ENCODE data around the gene SMIM35.

The SMIM35 gene

DNA sequence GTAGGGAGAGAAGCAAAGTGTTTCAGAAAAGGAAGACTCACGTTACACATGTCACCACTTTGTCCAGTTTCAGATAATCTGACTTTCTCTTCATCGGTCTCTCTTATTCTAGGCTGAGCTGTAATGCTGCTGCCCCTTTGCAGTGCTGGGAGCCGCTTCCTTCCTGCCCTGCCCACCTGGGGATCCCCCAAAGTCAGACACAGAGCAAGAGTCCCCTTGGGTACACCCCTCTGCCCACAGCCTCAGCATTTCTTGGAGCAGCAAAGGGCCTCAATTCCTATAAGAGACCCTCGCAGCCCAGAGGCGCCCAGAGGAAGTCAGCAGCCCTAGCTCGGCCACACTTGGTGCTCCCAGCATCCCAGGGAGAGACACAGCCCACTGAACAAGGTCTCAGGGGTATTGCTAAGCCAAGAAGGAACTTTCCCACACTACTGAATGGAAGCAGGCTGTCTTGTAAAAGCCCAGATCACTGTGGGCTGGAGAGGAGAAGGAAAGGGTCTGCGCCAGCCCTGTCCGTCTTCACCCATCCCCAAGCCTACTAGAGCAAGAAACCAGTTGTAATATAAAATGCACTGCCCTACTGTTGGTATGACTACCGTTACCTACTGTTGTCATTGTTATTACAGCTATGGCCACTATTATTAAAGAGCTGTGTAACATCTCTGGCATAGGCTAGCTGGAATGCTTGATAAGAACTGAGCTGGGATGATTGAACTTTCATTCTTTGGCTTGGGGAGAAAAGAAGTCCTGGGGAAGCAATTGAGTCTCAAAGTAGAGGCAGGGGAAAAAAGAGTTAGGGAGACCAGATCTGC, 31.2 kb upstream of the SMIM35 start:
- no peak for DNase-seq
- TF ChIP-seq POLR2A (IDR thresholded peaks at IDR 0.05; ENCODE audit: low read length) (no peak), GATA1 (IDR thresholded peaks at IDR 0.05; ENCODE audit: low read depth, low read length) (no peak)

DNA sequence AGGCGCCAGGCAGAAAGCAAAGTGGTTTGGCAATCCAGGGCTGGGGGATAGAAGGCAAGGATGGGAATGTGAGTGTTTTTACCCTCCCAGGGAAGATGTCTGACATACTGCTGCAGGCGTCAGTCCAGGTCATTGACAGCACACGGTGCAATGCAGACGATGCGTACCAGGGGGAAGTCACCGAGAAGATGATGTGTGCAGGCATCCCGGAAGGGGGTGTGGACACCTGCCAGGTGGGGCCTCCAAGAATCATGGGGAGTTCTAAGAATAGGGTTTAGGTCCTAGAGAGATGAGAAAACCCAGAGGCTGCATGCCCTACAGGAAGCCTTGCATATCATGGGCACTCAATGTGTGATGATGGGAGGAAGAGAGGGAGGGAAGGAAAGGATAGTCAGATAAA, 28.3 kb upstream of the SMIM35 start:
- TF ChIP-seq GATA1 (IDR thresholded peaks at IDR 0.05; ENCODE audit: low read depth, low read length) (no peak), POLR2A (IDR thresholded peaks at IDR 0.05; ENCODE audit: low read length) (no peak)
- no peak for DNase-seq

DNA sequence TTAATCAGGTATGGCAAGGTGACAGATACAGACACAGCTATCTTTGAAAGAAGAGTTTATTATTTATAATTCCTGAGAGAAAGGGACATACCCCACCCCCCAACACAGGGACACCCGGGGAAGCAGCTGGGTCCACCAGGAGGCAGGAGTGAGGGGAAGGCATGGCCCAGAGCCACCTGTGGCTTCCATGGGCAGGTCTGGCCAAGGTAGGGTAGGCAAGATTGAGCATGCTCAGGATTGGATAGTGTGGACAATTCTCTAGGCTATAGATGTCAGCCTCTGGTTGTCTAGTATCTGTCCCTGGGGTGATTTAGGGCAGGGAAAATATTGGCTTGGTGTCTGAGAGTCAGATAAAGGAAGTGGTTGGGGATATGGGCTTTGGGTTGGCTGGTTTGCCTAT, 27.5 kb upstream of the SMIM35 start:
- TF ChIP-seq POLR2A (IDR thresholded peaks at IDR 0.05; ENCODE audit: low read length) (no peak), GATA1 (IDR thresholded peaks at IDR 0.05; ENCODE audit: low read depth, low read length) (no peak)
- DNase-seq: no peak

DNA sequence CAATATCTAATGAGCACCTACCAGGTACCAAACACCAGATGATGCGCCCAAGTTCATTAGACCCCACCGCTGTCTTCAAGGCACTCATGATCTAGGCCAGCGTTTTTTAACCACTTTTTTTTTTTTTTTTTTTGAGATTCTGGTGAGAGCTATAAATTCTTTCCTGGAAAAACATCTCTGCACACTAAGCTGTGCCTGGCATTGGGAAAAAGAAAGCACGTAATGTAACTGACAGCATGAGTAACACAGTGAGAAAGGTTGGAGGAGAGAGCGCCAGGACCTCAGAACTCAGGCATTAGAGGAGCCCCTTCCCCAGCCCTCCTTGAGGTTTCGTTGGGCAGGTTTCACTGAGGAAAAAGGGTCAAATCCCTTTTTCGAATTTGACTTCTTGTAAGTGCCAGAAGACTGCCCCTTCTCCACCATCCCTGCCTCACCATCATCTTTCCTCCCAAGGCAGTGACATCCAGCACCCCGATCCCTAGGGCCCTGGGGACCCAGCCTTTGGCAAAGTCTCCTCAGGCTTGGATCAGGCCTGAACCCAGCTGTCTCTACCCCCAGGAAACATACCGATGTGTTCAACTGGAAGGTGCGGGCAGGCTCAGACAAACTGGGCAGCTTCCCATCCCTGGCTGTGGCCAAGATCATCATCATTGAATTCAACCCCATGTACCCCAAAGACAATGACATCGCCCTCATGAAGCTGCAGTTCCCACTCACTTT, 26.1 kb upstream of the SMIM35 start:
- TF ChIP-seq GATA1 (IDR thresholded peaks at IDR 0.05; ENCODE audit: low read depth, low read length): no peak
- TF ChIP-seq POLR2A (IDR thresholded peaks at IDR 0.05; ENCODE audit: low read length): no peak
- no peak for DNase-seq

DNA sequence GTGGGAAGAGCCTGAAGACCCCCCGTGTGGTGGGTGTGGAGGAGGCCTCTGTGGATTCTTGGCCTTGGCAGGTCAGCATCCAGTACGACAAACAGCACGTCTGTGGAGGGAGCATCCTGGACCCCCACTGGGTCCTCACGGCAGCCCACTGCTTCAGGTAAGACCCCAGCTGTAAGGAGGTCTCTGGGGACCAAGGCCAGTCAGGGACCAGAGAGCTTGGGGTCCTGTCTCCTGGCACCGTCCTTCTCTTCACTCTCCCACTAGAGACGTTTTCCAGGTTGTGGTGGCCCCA, 24.9 kb upstream of the SMIM35 start:
- TF ChIP-seq GATA1 (IDR thresholded peaks at IDR 0.05; ENCODE audit: low read depth, low read length) (no peak), POLR2A (IDR thresholded peaks at IDR 0.05; ENCODE audit: low read length) (no peak)
- DNase-seq: no peak

DNA sequence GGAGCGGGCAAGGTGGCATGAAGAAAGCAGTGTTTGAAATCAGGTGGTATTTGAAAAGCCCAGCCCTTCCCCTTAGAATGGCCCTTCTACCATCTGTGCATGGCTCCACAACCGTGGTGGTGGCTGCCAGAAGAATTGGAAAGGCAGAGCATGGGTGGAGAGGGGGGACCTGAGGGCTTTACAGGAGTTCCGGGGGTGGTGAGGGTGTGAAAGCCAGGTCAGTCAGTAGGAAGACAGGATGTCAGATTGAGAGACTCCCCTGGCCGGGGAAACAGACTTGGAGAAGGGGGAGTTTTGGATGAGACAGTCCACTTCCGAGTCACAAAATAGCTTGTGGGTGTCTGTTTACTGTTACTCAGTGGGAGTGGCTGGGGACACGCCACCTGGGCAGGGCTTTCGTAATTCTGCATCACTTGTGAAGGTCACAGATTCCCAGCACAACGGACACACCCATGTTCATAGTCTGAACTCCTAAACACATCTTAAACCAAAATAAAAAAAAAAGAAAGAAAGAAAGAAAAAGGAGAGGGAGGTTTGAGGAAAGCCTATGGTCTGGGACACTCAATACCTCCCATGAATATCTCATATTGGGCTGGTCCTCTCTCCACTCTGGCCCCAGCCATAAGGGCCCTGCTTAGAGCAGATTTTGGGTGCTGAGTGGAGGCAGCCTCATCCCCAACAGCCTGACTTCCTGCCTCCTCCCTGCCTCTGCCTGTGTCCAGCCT, 24.4 kb upstream of the SMIM35 start:
- no peak for DNase-seq
- TF ChIP-seq POLR2A (IDR thresholded peaks at IDR 0.05; ENCODE audit: low read length) (no peak), GATA1 (IDR thresholded peaks at IDR 0.05; ENCODE audit: low read depth, low read length) (no peak)

DNA sequence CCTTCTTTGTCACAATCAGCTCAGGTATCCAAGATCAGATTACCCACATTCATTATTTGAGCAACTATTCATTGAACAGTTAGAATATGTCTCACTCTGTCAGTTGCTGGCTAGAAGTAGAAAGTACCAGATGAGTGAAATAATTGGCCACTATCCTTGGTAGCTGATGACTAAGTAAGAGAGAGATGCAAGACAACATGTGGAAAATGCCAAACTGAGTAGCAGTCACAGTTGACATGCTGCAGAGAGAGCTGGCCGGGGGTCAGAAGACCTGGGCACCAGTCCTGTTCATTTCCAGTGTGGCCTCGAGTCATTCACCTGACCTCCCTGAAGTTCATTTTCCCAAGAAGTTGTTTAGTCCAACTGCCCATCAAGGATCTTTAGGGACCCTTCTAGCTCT, 22.5 kb upstream of the SMIM35 start:
- no peak for TF ChIP-seq GATA1 (IDR thresholded peaks at IDR 0.05; ENCODE audit: low read depth, low read length)
- TF ChIP-seq POLR2A (IDR thresholded peaks at IDR 0.05; ENCODE audit: low read length): no peak
- no peak for DNase-seq

DNA sequence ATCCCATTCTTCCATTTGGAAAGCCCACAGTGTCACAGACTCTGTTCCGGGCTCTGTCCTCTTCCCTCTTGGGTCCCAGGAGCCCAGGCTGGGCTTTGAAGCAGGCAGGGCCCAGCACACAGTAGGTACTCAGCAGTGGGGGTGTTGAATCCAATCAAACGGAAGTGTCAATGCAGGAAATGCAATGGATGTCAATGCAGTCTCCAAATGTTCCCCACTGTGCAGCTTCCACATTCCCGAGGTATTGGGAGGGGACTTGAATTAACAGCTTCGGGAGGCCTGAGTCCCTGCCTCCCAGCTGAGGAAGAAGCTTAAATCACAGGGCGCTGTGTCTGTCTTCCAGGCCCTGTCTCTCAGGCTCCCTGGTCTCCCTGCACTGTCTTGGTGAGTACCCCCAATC, 21.8 kb upstream of the SMIM35 start:
- no peak for DNase-seq
- TF ChIP-seq POLR2A (IDR thresholded peaks at IDR 0.05; ENCODE audit: low read length): no peak
- no peak for TF ChIP-seq GATA1 (IDR thresholded peaks at IDR 0.05; ENCODE audit: low read depth, low read length)

DNA sequence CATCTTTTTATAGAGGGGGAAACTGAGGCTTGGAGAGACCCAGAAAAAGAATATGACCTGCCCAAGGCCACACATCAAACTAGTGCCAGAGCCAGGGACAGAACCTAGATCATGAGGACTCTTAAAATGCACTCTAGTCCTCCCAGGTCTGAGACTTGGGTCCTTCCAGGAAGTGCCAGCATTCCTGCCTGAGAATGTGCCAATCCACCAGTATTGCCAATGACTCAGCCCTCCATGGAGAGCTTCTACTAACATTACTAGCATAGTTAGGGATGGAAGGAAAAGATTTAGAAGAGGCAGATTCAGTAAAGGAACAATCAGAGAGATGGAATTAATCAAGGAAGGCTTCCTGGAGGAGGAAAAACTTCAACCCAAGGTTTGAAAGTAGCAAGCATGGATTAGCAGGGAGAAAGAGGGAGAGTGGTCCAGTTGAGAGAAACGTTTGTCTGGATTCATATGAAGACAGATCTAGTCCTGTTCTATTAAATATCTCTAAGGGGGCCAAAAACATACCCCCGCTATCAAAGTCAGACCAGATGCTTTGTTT, 20.1 kb upstream of the SMIM35 start:
- TF ChIP-seq GATA1 (IDR thresholded peaks at IDR 0.05; ENCODE audit: low read depth, low read length) (no peak), POLR2A (IDR thresholded peaks at IDR 0.05; ENCODE audit: low read length) (no peak)
- no peak for DNase-seq

DNA sequence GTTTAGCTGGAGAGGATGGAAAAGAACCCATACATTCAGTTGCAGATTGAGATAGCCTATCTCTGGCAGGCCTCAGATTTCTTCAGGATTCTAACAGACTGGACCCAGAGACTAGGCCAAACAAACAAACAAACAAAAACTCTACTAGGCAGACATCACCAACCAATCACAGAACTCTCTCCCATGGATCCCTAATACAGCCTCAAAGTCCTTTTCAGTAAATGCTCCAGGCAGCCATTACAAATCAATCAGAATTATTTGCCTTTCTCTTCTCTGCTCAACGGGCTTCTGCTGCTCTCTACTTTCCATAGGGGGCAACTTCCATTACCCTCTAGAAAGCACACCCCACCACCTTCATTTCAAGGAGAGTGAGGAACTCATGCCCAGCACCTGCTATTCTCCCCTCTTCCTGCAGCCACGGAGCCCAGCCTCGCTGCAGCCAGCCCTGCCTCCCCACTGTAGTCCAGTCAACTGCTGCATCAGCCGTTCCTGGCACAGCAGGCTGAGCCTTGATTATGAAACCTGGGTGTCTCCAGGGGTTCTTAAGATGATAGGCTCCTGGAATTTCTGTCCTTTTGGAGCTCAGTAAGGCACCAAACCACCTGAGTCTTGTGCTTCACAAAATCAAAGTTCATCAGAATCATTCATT, 19.0 kb upstream of the SMIM35 start:
- TF ChIP-seq GATA1 (IDR thresholded peaks at IDR 0.05; ENCODE audit: low read depth, low read length) (no peak), POLR2A (IDR thresholded peaks at IDR 0.05; ENCODE audit: low read length) (no peak)
- no peak for DNase-seq

DNA sequence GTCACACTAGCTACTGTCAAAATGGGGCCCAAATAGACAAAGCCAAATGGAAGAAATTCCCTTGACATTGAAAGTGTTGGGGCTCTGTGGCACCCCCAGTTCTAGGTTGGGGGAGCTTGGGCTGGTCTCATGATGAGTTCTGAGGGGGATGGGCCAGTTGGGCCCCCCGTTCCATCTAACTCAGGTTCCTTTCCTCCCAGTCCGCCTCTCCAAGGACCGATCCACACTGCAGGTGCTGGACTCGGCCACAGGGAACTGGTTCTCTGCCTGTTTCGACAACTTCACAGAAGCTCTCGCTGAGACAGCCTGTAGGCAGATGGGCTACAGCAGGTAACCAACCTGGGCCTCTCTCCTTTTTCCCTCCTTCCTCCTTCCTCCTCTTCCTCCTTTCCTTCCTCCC, 17.7 kb upstream of the SMIM35 start:
- no peak for TF ChIP-seq GATA1 (IDR thresholded peaks at IDR 0.05; ENCODE audit: low read depth, low read length)
- TF ChIP-seq POLR2A (IDR thresholded peaks at IDR 0.05; ENCODE audit: low read length): no peak
- DNase-seq: no peak

DNA sequence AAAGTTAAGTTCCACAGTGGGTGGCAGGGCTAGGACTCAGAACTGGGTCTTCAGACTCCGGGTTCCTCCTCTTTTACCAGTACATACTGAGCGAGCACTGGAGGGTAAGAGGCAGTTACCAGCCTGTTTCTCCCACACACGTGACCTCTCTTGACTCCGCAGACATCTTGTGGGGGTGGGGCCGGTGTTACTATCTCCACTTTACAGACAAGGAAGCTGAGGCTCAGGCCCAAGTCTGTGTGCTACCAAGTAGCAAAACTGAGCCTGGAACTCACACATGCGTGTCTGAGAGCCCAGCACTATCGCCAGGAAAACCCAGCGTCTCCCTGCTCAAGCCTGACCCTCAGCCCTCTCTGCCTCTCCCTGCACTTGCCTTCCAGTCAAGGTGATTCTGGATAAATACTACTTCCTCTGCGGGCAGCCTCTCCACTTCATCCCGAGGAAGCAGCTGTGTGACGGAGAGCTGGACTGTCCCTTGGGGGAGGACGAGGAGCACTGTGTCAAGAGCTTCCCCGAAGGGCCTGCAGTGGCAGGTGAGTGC, 16.0 kb upstream of the SMIM35 start:
- DNase-seq: peak; percentile 67 to 76
- TF ChIP-seq GATA1 (IDR thresholded peaks at IDR 0.05; ENCODE audit: low read depth, low read length) (no peak), POLR2A (IDR thresholded peaks at IDR 0.05; ENCODE audit: low read length) (peak; percentile 23)

DNA sequence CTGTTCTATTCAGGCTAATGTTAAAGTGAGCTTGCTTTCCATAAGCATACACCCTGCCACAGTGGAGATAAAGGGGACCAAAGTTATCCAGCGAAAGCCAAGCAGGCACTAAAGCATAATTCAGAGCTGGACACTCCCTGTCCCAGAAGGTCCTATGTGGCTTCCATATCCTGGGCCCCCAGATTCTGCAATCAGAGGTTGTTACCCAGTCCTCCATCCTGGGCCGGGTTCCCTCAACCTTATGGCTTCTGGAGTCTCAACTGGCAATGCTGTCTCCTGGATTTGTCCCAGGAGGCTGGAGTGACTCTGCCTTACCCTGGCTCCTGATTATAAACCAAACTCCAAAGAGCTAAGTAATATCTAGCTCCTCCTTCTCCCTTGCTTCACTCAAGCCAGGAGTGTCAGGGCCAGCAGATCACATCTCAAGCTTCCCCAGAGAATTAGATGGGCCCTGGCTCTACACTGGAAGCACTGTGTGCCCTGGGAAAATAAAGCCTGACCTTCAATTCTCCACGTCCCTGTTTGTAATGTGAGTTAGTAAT, 14.0 kb upstream of the SMIM35 start:
- DNase-seq: no peak
- TF ChIP-seq POLR2A (IDR thresholded peaks at IDR 0.05; ENCODE audit: low read length) (no peak), GATA1 (IDR thresholded peaks at IDR 0.05; ENCODE audit: low read depth, low read length) (no peak)

Data from erythroblast (primary cell).